Lung (tissue), 12 donors: ENCODE data around the gene RALGPS1. TPM values are rescaled to one million over a fixed set of nuclear protein-coding genes. Genes with fewer than 3 reads are reported as not detected.

Experiments
- ATAC-seq: fragments of 200-7000 bp; cut with Tn5 transposase; one replicate; pipeline ENCODE4 v1.9.1; 2020; ENCODE audit warnings: moderate number of reproducible peaks; ENCODE audit not compliant: insufficient read depth, low FRiP score
- DNase-seq, 3 donors: peaks; one replicate each; pipeline ENCODE4 v3.0.0-alpha.2; 2013 to 2017
- H3K27ac ChIP-seq, 2 donors: one replicate each; pipeline ENCODE4 v1.5.1; 2013; ENCODE audit warnings: mild to moderate bottlenecking in 2 of 2, moderate library complexity in 2 of 2, control low read depth in 1 of 2, inconsistent platforms in 1 of 2, low read depth in 1 of 2, low read length in 1 of 2
- H3K27me3 ChIP-seq, 3 donors: one replicate each; pipeline ENCODE4 v1.5.1; 2013; ENCODE audit warnings: low read length in 2 of 3; ENCODE audit not compliant: control insufficient read depth in 3 of 3, insufficient read depth in 3 of 3
- H3K36me3 ChIP-seq, 4 donors: one replicate each; pipeline ENCODE4 v1.5.1; 2013; ENCODE audit warnings: low read length in 4 of 4, mild to moderate bottlenecking in 1 of 4, moderate library complexity in 1 of 4; ENCODE audit not compliant: control insufficient read depth in 4 of 4, insufficient read depth in 4 of 4
- H3K4me1 ChIP-seq, 5 donors: one replicate each; pipeline ENCODE4 v1.5.1; 2013; ENCODE audit warnings: low read length in 5 of 5, mild to moderate bottlenecking in 2 of 5, moderate library complexity in 1 of 5; ENCODE audit not compliant: control insufficient read depth in 5 of 5, insufficient read depth in 5 of 5
- H3K4me3 ChIP-seq: one replicate; pipeline ENCODE4 v1.5.1; 2013; ENCODE audit warnings: mild to moderate bottlenecking, control low read depth, moderate library complexity
- H3K9ac ChIP-seq, 2 donors: one replicate each; pipeline ENCODE4 v1.5.1; 2013; ENCODE audit warnings: low read length in 2 of 2, control low read depth in 1 of 2; ENCODE audit not compliant: insufficient read depth in 1 of 2
- H3K9me3 ChIP-seq, 4 donors: one replicate each; pipeline ENCODE4 v1.5.1; 2013; ENCODE audit warnings: low read length in 3 of 4, mild to moderate bottlenecking in 1 of 4, moderate library complexity in 1 of 4; ENCODE audit not compliant: control insufficient read depth in 4 of 4, insufficient read depth in 3 of 4
- WGBS, 2 donors: extraction: QIAGEN DNeasy Blood & Tissue Kit; methylation state at CpG; one replicate each; pipeline ENCODE4 v1.1.7; 2013; 5-methylcytosine and 5-hydroxymethylcytosine counted together
- polyA plus RNA-seq, 2 donors: library from polyadenylated mRNA; stranded (reverse); fragments of 200-250 nt; gene quantifications; one replicate each; pipeline ENCODE4 v1.2.1, GENCODE V29; 2013
- total RNA-seq, 2 donors: library from RNA; depleted of rRNA in 1 of 2; stranded (reverse); fragments of >200 nt in 1 of 2; gene quantifications; one replicate each; pipeline ENCODE4 v1.2.1, GENCODE V29; 2014 to 2021
- TF ChIP-seq, protein P1 (sequence below): IDR thresholded peaks from 2 replicates; pipeline ENCODE4 v1.5.1; 2012; ENCODE audit warnings: mild to moderate bottlenecking; ENCODE audit errors: control extremely low read depth, extremely low read depth
- donor health status: control.
- donor health status: control.
- donor health status: Bipolar disorder and iron deficiency.
- donor health status: healthy.
- donor health status: DM: yes; HTN: yes; CAD: no.

The RALGPS1 gene
- total and polyA plus RNA-seq, 4 donors, result 3.5 to 30.3 (median 11.9) TPM

DNA sequence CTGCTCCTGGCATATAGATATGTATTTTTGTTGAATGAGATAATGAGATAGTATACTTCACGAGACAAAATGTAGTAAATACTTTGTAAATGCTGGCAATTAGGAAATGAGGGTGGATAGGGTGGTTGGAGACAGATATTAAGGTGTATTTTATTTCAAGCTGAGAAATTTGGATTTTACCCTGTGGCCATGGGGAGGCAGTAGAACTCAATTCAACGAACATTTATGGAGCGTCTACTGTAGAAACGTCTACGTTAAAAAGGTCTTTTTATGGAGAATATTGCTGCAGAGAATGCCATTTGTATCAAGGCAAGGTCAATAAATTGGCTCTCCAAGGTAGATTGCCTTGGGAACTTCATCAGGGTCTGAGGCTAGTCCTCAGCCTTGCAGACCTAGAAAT lies 21.5 kb upstream of the RALGPS1 start:
- no peak for ATAC-seq
- H3K4me3 ChIP-seq, result no peak overlapping the region
- no peak for DNase-seq
- H3K27ac ChIP-seq, result no peak overlapping the region
- peaks cover 0 to under 1% (median 0%) of the 10 kb centered on the region in 5 donors for H3K4me1 ChIP-seq
- 31 to 37% methylated on average over 5 of the region's 5 CpGs for WGBS, 2 donors
- no peaks in the 10 kb centered on the region for H3K27me3 ChIP-seq
- TF ChIP-seq, protein P1, sequence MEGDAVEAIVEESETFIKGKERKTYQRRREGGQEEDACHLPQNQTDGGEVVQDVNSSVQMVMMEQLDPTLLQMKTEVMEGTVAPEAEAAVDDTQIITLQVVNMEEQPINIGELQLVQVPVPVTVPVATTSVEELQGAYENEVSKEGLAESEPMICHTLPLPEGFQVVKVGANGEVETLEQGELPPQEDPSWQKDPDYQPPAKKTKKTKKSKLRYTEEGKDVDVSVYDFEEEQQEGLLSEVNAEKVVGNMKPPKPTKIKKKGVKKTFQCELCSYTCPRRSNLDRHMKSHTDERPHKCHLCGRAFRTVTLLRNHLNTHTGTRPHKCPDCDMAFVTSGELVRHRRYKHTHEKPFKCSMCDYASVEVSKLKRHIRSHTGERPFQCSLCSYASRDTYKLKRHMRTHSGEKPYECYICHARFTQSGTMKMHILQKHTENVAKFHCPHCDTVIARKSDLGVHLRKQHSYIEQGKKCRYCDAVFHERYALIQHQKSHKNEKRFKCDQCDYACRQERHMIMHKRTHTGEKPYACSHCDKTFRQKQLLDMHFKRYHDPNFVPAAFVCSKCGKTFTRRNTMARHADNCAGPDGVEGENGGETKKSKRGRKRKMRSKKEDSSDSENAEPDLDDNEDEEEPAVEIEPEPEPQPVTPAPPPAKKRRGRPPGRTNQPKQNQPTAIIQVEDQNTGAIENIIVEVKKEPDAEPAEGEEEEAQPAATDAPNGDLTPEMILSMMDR, result no peak
- H3K9me3 ChIP-seq, result no peaks in the 10 kb centered on the region
- H3K36me3 ChIP-seq, result no peaks in the 10 kb centered on the region
- H3K9ac ChIP-seq, result no peak overlapping the region

DNA sequence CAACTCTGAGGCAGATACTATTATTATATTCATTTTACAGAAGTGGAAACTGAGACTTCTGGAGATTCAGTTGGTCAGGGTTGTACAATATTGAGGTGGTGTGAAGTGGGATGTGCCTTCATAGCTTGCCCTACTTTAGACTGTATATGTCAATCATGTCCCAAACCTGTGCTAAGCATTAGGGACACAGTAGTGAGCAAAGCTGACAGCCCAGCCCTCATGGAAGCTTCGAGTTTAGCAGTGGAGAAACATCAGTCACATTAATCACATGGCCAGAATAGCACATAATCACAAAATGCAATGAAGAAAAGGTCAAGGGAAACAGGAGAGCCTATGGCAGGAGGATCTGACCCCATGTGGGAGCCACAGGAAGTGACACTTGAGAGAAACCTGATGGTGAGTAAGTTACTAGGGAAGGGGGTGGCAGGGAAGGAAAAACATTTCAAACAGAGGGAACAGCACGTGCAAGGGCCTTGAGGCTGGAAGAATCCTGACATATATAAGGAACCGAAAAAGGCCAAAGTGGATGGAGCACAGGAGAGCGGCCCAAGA lies 20.5 kb upstream of the RALGPS1 start:
- no peaks in the 10 kb centered on the region for H3K27me3 ChIP-seq
- no peaks in the 10 kb centered on the region for H3K9me3 ChIP-seq
- DNase-seq, result no peak
- no peaks in the 10 kb centered on the region for H3K4me1 ChIP-seq
- ATAC-seq, result no peak
- TF ChIP-seq, protein P1, result no peak
- H3K9ac ChIP-seq, result no peak overlapping the region
- no peak overlapping the region for H3K4me3 ChIP-seq
- H3K36me3 ChIP-seq, result no peaks in the 10 kb centered on the region
- 82 to 86% methylated on average over 4 of the region's 4 CpGs for WGBS, 2 donors
- H3K27ac ChIP-seq, result no peak overlapping the region

DNA sequence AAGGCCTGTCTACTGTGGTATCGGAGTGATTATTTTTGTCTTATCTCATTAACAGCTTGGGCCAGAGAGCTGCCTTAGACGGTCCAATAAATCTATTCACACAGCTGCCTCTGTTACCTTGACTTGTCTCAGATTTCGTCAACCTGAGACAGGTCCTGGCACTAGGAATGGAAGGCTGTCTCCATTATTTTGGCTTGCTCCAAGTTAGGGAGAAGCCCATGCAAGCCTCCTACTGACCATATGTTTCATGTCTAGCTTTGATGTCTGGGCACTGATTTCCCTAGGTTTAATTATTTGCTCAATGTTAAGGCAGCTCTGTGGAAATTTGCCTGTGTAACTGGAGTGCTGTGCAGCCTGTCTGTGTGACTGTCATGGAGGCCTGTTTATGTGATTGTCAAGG lies 12.4 kb upstream of the RALGPS1 start:
- ATAC-seq (no peak), DNase-seq (peak in 2 of 3 donors; percentile 66 to 72)
- no peaks in the 10 kb centered on the region for H3K36me3 ChIP-seq
- no peaks in the 10 kb centered on the region for H3K9me3 ChIP-seq
- no peaks in the 10 kb centered on the region for H3K27me3 ChIP-seq
- 72 to 87% methylated on average over 3 of the region's 3 CpGs for WGBS, 2 donors
- H3K9ac ChIP-seq, result no peak overlapping the region
- TF ChIP-seq, protein P1, result no peak
- H3K4me3 ChIP-seq, result no peak overlapping the region
- H3K27ac ChIP-seq, result no peak overlapping the region
- H3K4me1 ChIP-seq, result no peaks in the 10 kb centered on the region

DNA sequence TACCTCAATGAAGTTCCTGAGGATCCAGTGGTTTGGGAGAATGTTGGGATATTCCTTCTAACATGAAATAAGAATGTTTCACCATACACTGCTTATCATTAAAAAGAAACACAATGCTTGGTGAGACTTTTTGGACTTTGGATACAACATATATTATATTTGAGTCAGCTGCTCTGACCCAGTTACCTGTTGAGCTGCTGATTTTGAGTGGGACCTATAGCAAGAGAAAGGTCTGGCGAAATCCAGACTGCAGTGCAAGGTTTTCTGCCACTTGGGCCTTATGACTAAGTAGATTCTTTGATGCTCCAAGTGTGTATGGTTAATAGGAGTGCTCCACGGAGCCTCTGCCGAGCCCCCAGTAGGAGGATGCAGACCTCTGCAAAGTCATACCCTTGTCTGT lies 10.0 kb upstream of the RALGPS1 start:
- no peaks in the 10 kb centered on the region for H3K9me3 ChIP-seq
- H3K4me1 ChIP-seq, result no peaks in the 10 kb centered on the region
- DNase-seq (no peak), ATAC-seq (no peak)
- WGBS, 2 donors, result 91 to 93% methylated on average over 3 of the region's 3 CpGs
- H3K9ac ChIP-seq, result no peak overlapping the region
- H3K27me3 ChIP-seq, result no peaks in the 10 kb centered on the region
- no peaks in the 10 kb centered on the region for H3K36me3 ChIP-seq
- no peak overlapping the region for H3K4me3 ChIP-seq
- TF ChIP-seq, protein P1, result no peak
- no peak overlapping the region for H3K27ac ChIP-seq
